Measurements from ENCODE around the gene CACUL1. TPM values are rescaled to one million over a fixed set of nuclear protein-coding genes. Genes with fewer than 3 reads are reported as not detected.
A peak's percentile ranks its signal among the peaks of the same experiment; 100 is the strongest.

The CACUL1 gene
- total RNA-seq, 3 donors from 2014 or later, result 33.4 to 68.6 (median 55.2) TPM

- Histone ChIP-seq H3K36me3 (no peaks in the 10 kb centered on the region), H3K27me3 (no peaks in the 10 kb centered on the region), H3K27ac (no peak overlapping the region), H3K9me3 (no peaks in the 10 kb centered on the region), H3K4me3 (no peak overlapping the region), H3K4me1 (no peaks in the 10 kb centered on the region)
- no peak for DNase-seq (ENCODE audit: low spot score in 2 of 2)
- no peak for TF ChIP-seq POLR2AphosphoS5 (IDR thresholded peaks at IDR 0.05)
- no peak for TF ChIP-seq POLR2A (IDR thresholded peaks at IDR 0.05)
- no peak for TF ChIP-seq CTCF (IDR thresholded peaks at IDR 0.05)
- intact Hi-C loops (cut with DNase I; ENCODE audit: low total_unique reads), result no loop called here
Measured at GRCh38 chr10:118776033-118776432, 21.3 kb upstream of the CACUL1 start.

GRCh38 chr10:118775478-118775877 lies 20.7 kb upstream of the CACUL1 start:
- no peak for DNase-seq (ENCODE audit: low spot score in 2 of 2)
- Histone ChIP-seq H3K27me3 (no peaks in the 10 kb centered on the region), H3K4me1 (no peaks in the 10 kb centered on the region), H3K4me3 (no peak overlapping the region), H3K27ac (no peak overlapping the region), H3K9me3 (no peaks in the 10 kb centered on the region), H3K36me3 (no peaks in the 10 kb centered on the region)
- TF ChIP-seq CTCF (IDR thresholded peaks at IDR 0.05), result no peak
- intact Hi-C loops (cut with DNase I; ENCODE audit: low total_unique reads), result no loop called here

- TF ChIP-seq POLR2AphosphoS5 (IDR thresholded peaks at IDR 0.05) (no peak), CTCF (IDR thresholded peaks at IDR 0.05) (no peak), POLR2A (IDR thresholded peaks at IDR 0.05) (no peak)
- intact Hi-C loops (cut with DNase I; ENCODE audit: low total_unique reads), result no loop called here
- Histone ChIP-seq H3K27me3 (no peaks in the 10 kb centered on the region), H3K4me3 (no peak overlapping the region), H3K27ac (no peak overlapping the region), H3K36me3 (no peaks in the 10 kb centered on the region), H3K4me1 (no peaks in the 10 kb centered on the region), H3K9me3 (no peaks in the 10 kb centered on the region)
- DNase-seq (ENCODE audit: low spot score in 2 of 2), result no peak
Measured at GRCh38 chr10:118773041-118773440, 18.3 kb upstream of the CACUL1 start.

- H3K9me3 ChIP-seq, result no peaks in the 10 kb centered on the region
- no peak overlapping the region for H3K27ac ChIP-seq
- no peaks in the 10 kb centered on the region for H3K27me3 ChIP-seq
- intact Hi-C loops (cut with DNase I; ENCODE audit: low total_unique reads), result no loop called here
- H3K36me3 ChIP-seq, result no peaks in the 10 kb centered on the region
- DNase-seq (ENCODE audit: low spot score in 2 of 2), result no peak
- TF ChIP-seq POLR2A (IDR thresholded peaks at IDR 0.05) (no peak), POLR2AphosphoS5 (IDR thresholded peaks at IDR 0.05) (no peak), CTCF (IDR thresholded peaks at IDR 0.05) (no peak)
- H3K4me3 ChIP-seq, result no peak overlapping the region
- no peaks in the 10 kb centered on the region for H3K4me1 ChIP-seq
Measured at GRCh38 chr10:118771976-118772375, 17.2 kb upstream of the CACUL1 start.

- no peak for DNase-seq (ENCODE audit: low spot score in 2 of 2)
- no peak overlapping the region for H3K4me3 ChIP-seq
- intact Hi-C loops (cut with DNase I; ENCODE audit: low total_unique reads), result loop anchor here (5.0 kb wide), 1 partner anchor 418 kb away; no protein-coding TSS in a partner anchor
Measured at GRCh38 chr10:118769898-118770600, 15.3 kb upstream of the CACUL1 start.

More at GRCh38 chr10:118769898-118770600, 15.3 kb upstream of the CACUL1 start:
- H3K36me3 ChIP-seq, result no peaks in the 10 kb centered on the region
- H3K9me3 ChIP-seq, result no peaks in the 10 kb centered on the region
- no peaks in the 10 kb centered on the region for H3K27me3 ChIP-seq
- TF ChIP-seq POLR2AphosphoS5 (IDR thresholded peaks at IDR 0.05) (no peak), POLR2A (IDR thresholded peaks at IDR 0.05) (no peak), CTCF (IDR thresholded peaks at IDR 0.05) (no peak)
- H3K27ac ChIP-seq, result peak overlapping the region; percentile 58 to 76
- H3K4me1 ChIP-seq, result no peaks in the 10 kb centered on the region

Measured in breast epithelium (tissue), 4 donors.